ENCODE data around the gene APOF.
"Not testable (repeated sequence)": the region's sequence is repeated elsewhere in the genome, so short reads cannot be mapped to it uniquely, and the experiment has no call there.

The APOF gene

DNA sequence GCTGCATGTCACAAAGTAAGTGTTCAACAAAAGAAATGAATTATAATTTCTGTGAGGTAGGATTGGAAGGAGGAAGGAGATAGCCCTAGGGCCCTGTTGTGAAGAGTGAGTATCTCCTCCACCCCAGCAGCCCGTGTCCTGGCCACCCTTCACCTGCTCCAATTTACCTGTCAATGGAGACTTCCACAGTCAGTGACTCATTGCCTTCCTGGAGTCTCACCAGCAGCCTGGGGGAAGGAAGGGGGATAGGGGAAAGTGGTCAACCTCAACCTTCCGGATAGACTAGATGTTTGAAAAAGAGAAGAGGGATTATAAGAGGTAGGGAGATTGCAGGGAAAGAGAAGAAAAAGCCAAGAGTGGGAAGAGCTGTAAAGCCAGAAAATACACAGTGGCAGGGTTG lies 12.0 kb downstream of the APOF start:
- H3K4me1 Mint-ChIP-seq (ENCODE audit: low read depth), result peaks cover under 1% of the 10 kb centered on the region
- H3K4me3 Mint-ChIP-seq, result no peak overlapping the region
- intact Hi-C loops (cut with micrococcal nuclease), result no loop called here
- no peaks in the 10 kb centered on the region for H3K9me3 Mint-ChIP-seq
- no peak overlapping the region for H3K27ac Mint-ChIP-seq
- no peaks in the 10 kb centered on the region for H3K27me3 Mint-ChIP-seq
- H3K36me3 Mint-ChIP-seq (ENCODE audit: low read depth), result peaks cover 97% of the 10 kb centered on the region

- no peak overlapping the region for H3K27ac Mint-ChIP-seq
- no peaks in the 10 kb centered on the region for H3K4me1 Mint-ChIP-seq (ENCODE audit: low read depth)
- H3K27me3 Mint-ChIP-seq, result no peaks in the 10 kb centered on the region
- peaks cover 97% of the 10 kb centered on the region for H3K36me3 Mint-ChIP-seq (ENCODE audit: low read depth)
- intact Hi-C loops (cut with micrococcal nuclease), result no loop called here
- no peaks in the 10 kb centered on the region for H3K9me3 Mint-ChIP-seq
- no peak overlapping the region for H3K4me3 Mint-ChIP-seq
Measured at GRCh38 chr12:56348776-56349175, 13.9 kb downstream of the APOF start.

- H3K9me3 Mint-ChIP-seq; H3K27me3 Mint-ChIP-seq; H3K27ac Mint-ChIP-seq; H3K4me3 Mint-ChIP-seq; intact Hi-C loops (cut with micrococcal nuclease); H3K4me1 Mint-ChIP-seq (ENCODE audit: low read depth): not testable (repeated sequence)
- H3K36me3 Mint-ChIP-seq (ENCODE audit: low read depth), result peaks cover 97% of the 10 kb centered on the region
Measured at GRCh38 chr12:56347255-56347654, 15.4 kb downstream of the APOF start.

GRCh38 chr12:56346675-56347074 lies 16.0 kb downstream of the APOF start:
- no peaks in the 10 kb centered on the region for H3K27me3 Mint-ChIP-seq
- no peak overlapping the region for H3K27ac Mint-ChIP-seq
- H3K36me3 Mint-ChIP-seq (ENCODE audit: low read depth), result peaks cover 100% of the 10 kb centered on the region
- no peaks in the 10 kb centered on the region for H3K9me3 Mint-ChIP-seq
- no peak overlapping the region for H3K4me3 Mint-ChIP-seq
- H3K4me1 Mint-ChIP-seq (ENCODE audit: low read depth), result peaks cover 4% of the 10 kb centered on the region
- intact Hi-C loops (cut with micrococcal nuclease), result no loop called here

DNA sequence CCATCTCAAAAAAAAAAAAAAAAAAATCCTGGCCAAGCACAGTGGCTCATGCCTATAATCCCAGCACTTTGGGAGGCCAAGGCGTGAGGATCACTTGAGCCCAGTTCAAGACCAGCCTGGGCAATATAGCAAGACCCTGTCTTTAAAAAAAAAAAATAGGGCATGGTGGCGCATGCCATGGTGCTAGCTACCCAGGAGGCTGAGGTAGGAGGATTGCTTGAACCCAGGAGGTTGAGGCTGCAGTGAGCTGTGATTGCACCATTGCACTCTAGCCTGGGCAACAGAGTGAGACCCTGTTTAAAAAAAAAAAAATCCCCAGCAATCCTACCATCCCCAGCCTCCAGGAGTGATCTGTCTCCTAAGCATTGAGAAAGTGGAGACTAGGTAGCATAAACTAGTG lies 20.4 kb downstream of the APOF start:
- H3K27ac Mint-ChIP-seq; H3K27me3 Mint-ChIP-seq; intact Hi-C loops (cut with micrococcal nuclease); H3K9me3 Mint-ChIP-seq; H3K4me3 Mint-ChIP-seq: not testable (repeated sequence)
- Mint-ChIP-seq H3K4me1 (ENCODE audit: low read depth) (peaks cover 32% of the 10 kb centered on the region), H3K36me3 (ENCODE audit: low read depth) (peaks cover 64% of the 10 kb centered on the region)

- Mint-ChIP-seq H3K9me3 (no peaks in the 10 kb centered on the region), H3K27me3 (no peaks in the 10 kb centered on the region), H3K4me3 (no peak overlapping the region), H3K4me1 (ENCODE audit: low read depth) (peaks cover 38% of the 10 kb centered on the region), H3K36me3 (ENCODE audit: low read depth) (peaks cover 58% of the 10 kb centered on the region), H3K27ac (no peak overlapping the region)
- intact Hi-C loops (cut with micrococcal nuclease), result no loop called here
Measured at GRCh38 chr12:56341616-56342015, 21.0 kb downstream of the APOF start.

- Mint-ChIP-seq H3K4me3 (no peak overlapping the region), H3K27ac (peak overlapping the region; percentile 100), H3K9me3 (no peaks in the 10 kb centered on the region), H3K4me1 (ENCODE audit: low read depth) (peaks cover 58% of the 10 kb centered on the region), H3K27me3 (no peaks in the 10 kb centered on the region), H3K36me3 (ENCODE audit: low read depth) (peaks cover 37% of the 10 kb centered on the region)
- intact Hi-C loops (cut with micrococcal nuclease), result no loop called here
Measured at GRCh38 chr12:56339158-56339422, 23.6 kb downstream of the APOF start.

DNA sequence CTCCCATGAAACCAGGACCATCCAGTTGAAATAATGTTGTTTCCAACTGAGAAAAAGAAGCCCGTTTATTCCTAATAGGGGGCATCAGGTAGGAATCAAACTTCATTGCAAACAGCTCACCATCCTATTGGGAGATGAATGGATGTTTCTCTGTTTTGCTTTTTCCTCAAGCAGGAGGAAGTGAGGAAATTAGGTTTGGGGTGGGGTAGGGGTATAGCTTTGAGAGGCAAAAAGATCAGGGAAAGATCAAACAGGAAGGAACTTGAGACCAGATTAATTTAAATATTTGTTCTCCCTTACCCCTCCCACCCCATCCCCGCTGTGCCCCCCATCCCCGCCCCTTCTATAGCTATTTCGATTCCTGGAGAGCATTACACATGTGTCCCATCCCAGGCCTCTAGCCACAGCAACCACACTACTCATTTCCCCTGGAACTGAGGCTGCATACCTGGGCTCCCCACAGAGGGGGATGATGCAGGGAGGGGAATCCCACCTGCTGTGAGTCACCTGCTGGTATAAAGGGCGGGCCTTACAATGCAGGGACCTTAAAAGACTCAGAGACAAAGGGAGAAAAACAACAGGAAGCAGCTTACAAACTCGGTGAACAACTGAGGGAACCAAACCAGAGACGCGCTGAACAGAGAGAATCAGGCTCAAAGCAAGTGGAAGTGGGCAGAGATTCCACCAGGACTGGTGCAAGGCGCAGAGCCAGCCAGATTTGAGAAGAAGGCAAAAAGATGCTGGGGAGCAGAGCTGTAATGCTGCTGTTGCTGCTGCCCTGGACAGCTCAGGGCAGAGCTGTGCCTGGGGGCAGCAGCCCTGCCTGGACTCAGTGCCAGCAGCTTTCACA lies 24.1 kb downstream of the APOF start, which contains the start of gene IL23A:
Gene IL23A, plus strand, starts transcription at position 577 of the 850 bp plus-strand sequence. Its CDS starts 161 bp downstream, at position 738.
- Mint-ChIP-seq H3K4me3 (no peak within 1 kb of the TSS), H3K9me3 (no peaks in the 10 kb centered on the region), H3K27ac (peak within 1 kb of the TSS; percentile 100), H3K4me1 (ENCODE audit: low read depth) (peaks cover 61% of the 10 kb centered on the region), H3K27me3 (no peaks in the 10 kb centered on the region), H3K36me3 (ENCODE audit: low read depth) (peaks cover 37% of the 10 kb centered on the region)
- intact Hi-C loops (cut with micrococcal nuclease), result no loop called here

DNA sequence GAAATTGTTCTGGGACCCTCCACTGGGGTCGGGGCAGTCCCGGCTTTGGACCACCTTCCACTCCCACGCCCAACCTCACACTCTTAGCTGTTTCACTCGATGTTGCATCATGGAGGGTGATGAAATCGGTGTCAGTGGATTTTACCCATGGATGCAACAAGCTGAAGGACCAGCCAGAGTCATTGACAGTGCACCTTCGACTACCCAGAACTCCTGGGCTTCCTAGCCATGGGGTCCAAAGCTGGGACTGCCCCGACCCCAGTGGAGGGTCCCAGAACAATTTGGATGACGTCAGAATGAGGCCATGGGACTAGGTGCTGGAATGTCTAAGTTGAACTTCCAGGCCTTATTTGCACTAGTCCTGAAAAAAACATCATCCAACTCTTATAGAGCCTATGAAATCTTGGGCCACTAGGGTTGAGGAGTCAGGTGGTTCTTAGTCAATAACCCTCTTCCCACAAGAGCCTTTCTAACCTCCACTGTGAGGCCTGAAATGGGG lies 24.9 kb downstream of the APOF start:
- Mint-ChIP-seq H3K27ac (peak overlapping the region; percentile 100), H3K36me3 (ENCODE audit: low read depth) (peaks cover 34% of the 10 kb centered on the region), H3K27me3 (no peaks in the 10 kb centered on the region), H3K4me1 (ENCODE audit: low read depth) (peaks cover 64% of the 10 kb centered on the region), H3K4me3 (no peak overlapping the region), H3K9me3 (no peaks in the 10 kb centered on the region)
- intact Hi-C loops (cut with micrococcal nuclease), result no loop called here

DNA sequence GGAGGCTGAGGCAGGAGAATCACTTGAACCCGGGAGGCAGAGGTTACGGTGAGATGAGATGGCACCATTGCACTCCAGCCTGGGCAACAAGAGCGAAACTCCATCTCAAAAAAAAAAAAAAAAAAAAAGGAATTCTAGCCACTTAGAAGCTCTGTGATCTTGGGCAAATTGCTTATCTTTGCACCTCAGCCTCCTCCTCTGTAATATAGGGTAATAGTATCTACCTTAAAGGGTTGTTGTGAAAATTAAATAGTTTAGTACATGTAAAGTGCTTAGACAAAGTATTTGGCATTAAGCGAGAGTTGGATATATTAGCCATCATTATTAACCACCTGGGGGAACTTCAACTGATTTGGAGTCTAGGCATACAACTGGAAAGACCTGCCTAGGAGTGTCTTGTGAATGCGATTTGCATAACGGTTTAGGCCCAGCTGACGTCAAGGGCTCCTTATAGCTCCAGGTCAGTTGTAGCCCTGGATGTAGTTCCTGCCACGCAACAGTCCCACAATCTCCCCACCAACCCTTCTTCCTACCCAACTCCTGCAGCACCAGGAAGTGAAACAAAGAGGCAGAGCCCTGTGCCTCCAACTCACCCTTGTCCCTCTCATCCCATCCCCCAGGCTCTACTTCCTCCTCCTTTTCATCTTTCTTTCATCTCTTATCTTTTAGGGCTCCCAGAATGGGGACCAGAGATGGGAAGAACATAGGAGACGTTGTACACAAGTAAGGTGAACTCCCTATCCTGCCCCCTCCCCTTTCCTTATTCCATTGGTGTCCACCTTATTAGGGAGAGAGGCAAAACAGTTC lies 26.1 kb downstream of the APOF start:
- intact Hi-C loops (cut with micrococcal nuclease), result no loop called here
- no peaks in the 10 kb centered on the region for H3K9me3 Mint-ChIP-seq
- H3K27me3 Mint-ChIP-seq, result no peaks in the 10 kb centered on the region
- peak overlapping the region; percentile 100 for H3K27ac Mint-ChIP-seq
- peak overlapping the region; percentile 6 for H3K4me3 Mint-ChIP-seq
- peaks cover 22% of the 10 kb centered on the region for H3K36me3 Mint-ChIP-seq (ENCODE audit: low read depth)
- H3K4me1 Mint-ChIP-seq (ENCODE audit: low read depth), result peaks cover 68% of the 10 kb centered on the region

- H3K27me3 Mint-ChIP-seq; H3K9me3 Mint-ChIP-seq; H3K4me3 Mint-ChIP-seq; intact Hi-C loops (cut with micrococcal nuclease): not testable (repeated sequence)
- Mint-ChIP-seq H3K36me3 (ENCODE audit: low read depth) (peaks cover 21% of the 10 kb centered on the region), H3K27ac (peak overlapping the region; percentile 100), H3K4me1 (ENCODE audit: low read depth) (peaks cover 72% of the 10 kb centered on the region)
Measured at GRCh38 chr12:56335527-56335926, 27.1 kb downstream of the APOF start.

GRCh38 chr12:56334490-56334793 lies 28.2 kb downstream of the APOF start:
- Mint-ChIP-seq H3K27me3 (no peaks in the 10 kb centered on the region), H3K9me3 (no peaks in the 10 kb centered on the region), H3K27ac (peak overlapping the region; percentile 100), H3K4me3 (peak overlapping the region; percentile 88), H3K36me3 (ENCODE audit: low read depth) (peaks cover 21% of the 10 kb centered on the region), H3K4me1 (ENCODE audit: low read depth) (peaks cover 66% of the 10 kb centered on the region)
- intact Hi-C loops (cut with micrococcal nuclease), result no loop called here

DNA sequence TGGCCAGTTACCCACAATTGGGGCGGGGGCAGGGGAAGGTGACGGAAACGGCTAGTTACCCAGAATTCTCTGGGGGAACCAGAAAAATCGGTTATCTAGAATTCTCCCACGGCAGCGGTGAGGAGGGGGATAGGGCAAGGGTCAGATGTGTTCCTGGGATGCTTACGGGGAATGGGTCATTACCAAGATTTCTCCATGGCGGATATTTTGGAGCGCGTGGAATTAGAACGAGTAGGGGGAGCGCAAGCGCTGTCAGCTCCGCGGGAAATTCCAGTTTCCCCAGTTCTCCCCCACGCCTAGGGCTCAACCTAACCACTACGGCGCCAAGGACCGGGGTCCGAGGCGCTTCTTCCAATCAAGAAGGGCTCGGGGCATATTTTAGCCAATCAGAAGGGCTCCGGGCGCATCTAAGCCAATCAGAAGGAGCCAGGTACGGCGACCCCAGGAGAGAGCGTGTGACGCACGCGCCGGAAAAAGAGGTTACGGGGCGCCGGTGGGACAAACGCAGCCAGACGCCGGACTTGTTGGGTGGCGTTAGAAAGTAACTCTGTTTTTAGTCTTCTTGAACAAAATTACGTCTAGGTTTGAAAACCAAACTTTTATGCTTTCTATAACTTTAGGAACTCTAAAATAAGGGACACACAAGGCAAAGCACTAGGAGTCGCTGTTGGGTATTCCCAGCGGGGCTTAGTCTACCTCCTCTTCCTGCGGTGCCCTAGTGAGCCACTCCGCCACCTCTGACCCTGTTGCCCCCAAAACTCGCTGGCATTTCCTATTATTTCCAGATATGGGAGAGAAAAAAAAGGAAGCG lies 28.8 kb downstream of the APOF start, which contains the start of gene PAN2:
Gene PAN2, minus strand, starts transcription at position 322 of the 811 bp plus-strand sequence. CDS start 906 bp downstream, outside the sequence.
- H3K36me3 Mint-ChIP-seq (ENCODE audit: low read depth), result peaks cover 21% of the 10 kb centered on the region

More for the DNA sequence above, 28.8 kb downstream of the APOF start, which contains the start of gene PAN2:
- Mint-ChIP-seq H3K27ac (peak within 1 kb of the TSS; percentile 100), H3K9me3 (no peaks in the 10 kb centered on the region), H3K4me3 (peak within 1 kb of the TSS; percentile 88), H3K4me1 (ENCODE audit: low read depth) (peaks cover 60% of the 10 kb centered on the region), H3K27me3 (no peaks in the 10 kb centered on the region)
- intact Hi-C loops (cut with micrococcal nuclease), result loop anchor here (1.0 kb wide), 1 partner anchor 18 kb away; no protein-coding TSS in a partner anchor
